ENCODE data around the gene SIX3.

SIX3 gene

DNA sequence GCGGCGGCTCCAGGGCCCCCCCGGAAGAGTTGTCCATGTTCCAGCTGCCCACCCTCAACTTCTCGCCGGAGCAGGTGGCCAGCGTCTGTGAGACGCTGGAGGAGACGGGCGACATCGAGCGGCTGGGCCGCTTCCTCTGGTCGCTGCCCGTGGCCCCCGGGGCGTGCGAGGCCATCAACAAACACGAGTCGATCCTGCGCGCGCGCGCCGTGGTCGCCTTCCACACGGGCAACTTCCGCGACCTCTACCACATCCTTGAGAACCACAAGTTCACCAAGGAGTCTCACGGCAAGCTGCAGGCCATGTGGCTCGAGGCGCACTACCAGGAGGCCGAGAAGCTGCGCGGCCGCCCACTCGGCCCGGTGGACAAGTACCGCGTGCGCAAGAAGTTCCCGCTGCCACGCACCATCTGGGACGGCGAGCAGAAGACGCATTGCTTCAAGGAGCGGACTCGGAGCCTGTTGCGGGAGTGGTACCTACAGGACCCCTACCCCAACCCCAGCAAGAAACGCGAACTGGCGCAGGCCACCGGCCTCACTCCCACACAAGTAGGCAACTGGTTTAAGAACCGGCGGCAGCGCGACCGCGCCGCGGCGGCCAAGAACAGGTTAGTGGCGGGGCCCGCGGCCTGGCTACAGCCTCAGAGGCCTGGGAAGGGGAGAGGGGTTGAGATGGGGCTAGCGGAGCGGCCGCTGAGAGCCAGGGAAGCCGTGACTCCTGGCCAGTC, 965 bp downstream of the SIX3 start:
- TF ChIP-seq, protein P1, sequence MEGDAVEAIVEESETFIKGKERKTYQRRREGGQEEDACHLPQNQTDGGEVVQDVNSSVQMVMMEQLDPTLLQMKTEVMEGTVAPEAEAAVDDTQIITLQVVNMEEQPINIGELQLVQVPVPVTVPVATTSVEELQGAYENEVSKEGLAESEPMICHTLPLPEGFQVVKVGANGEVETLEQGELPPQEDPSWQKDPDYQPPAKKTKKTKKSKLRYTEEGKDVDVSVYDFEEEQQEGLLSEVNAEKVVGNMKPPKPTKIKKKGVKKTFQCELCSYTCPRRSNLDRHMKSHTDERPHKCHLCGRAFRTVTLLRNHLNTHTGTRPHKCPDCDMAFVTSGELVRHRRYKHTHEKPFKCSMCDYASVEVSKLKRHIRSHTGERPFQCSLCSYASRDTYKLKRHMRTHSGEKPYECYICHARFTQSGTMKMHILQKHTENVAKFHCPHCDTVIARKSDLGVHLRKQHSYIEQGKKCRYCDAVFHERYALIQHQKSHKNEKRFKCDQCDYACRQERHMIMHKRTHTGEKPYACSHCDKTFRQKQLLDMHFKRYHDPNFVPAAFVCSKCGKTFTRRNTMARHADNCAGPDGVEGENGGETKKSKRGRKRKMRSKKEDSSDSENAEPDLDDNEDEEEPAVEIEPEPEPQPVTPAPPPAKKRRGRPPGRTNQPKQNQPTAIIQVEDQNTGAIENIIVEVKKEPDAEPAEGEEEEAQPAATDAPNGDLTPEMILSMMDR (IDR thresholded peaks at IDR 0.05) = no peak

DNA sequence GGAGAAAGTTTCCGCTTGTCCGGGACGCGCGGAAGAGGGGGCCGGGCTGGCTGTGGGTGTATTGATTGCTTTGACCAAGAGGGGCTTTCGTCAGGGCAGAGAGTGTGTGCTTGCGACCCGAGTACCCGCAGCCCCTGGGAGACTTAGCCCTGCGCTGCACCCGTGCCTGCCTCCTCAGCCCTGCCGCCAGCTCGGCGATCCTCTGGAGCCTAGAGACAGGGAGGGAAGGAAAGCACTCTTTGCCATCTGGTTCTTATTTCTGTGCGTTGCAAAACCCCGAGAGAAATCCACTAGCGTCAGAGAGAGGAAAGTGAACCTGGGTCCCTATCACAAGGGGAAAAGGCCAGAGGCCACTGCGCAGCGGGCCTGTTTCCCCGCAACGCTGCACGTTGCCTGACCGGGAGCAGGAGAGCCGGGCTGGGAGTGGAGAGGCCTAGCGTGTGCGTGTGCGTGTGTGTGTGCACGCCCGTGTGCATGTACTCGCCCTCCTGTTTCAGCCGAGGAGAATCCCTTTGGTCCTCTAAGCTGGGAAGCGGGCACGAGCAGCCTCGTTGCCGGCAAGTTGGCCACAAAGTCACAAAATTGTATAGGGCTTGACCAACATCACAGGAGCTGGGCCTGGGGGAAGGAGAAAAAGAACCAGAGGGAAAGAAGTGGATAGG, 1.7 kb downstream of the SIX3 start:
- TF ChIP-seq, protein P1 (IDR thresholded peaks at IDR 0.05) = no peak

- TF ChIP-seq, protein P1 (IDR thresholded peaks at IDR 0.05) = no peak
These were observed 2.2 kb downstream of the SIX3 start for GRCh38 chr2:44943693-44944101.

GRCh38 chr2:44944102-44944951, 2.8 kb downstream of the SIX3 start:
- TF ChIP-seq, protein P1 (IDR thresholded peaks at IDR 0.05) = no peak

DNA sequence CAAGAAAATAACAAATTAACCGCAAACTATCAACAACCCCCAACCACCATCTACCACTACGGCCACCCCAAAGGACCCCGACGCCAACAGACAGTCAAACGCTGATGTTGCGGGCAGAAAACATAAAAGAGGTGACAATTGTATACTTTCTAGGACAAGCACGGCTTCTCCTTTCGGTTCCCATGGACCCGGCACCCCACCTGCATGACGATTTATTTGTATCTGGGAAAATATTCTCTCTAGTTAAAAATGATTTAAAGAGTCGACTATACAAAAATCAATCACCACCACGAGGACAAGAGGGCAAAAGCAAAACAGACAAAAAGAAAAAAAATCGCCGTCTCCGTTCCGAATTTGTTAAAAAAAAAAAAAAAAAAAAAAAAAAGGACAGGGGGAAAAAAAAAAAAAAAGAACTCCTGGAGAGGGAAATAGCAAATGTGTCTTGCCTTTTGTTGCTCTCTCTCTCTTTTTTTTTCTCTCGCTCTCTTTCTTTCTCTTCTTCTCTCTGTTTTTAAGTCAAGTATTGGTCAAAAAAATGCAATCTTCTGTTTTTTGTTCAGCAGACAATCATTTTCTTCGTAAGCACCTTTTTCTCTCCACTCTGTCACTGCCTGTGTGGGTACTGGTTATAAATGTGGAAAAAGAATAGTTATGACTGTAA, 3.6 kb downstream of the SIX3 start:
- TF ChIP-seq, protein P1 (IDR thresholded peaks at IDR 0.05) = no peak

- TF ChIP-seq, protein P1 (IDR thresholded peaks at IDR 0.05) = no peak
These were observed 4.3 kb downstream of the SIX3 start for GRCh38 chr2:44945676-44946371.

Measured in LNCAP (cell line).